ENCODE results near the gene SLC6A16.

- TF ChIP-seq POLR2AphosphoS5 (IDR thresholded peaks at IDR 0.05; ENCODE audit: low read depth, low read length) (no peak), POLR2A (IDR thresholded peaks at IDR 0.05; ENCODE audit: low read depth, low read length) (no peak), SPI1 (IDR thresholded peaks at IDR 0.05; ENCODE audit: low read depth, low read length) (no peak)
Measured at GRCh38 chr19:49337267-49338022, 12.5 kb upstream of the SLC6A16 start.
